VCaP (cell line): ENCODE measurements around the gene ACBD6.
A peak's percentile ranks its signal among the peaks of the same experiment; 100 is the strongest.

Experiments
- H3K27ac ChIP-seq: fragments of 450-650 bp; 2 replicates; pipeline ENCODE4 v1.5.1; 2017
- CTCF ChIP-seq: fragments of 450-650 bp; conservative IDR thresholded peaks from 2 replicates; pipeline ENCODE4 v1.5.1; 2017; ENCODE audit warnings: mild to moderate bottlenecking, moderate library complexity

The ACBD6 gene

GRCh38 chr1:180510882-180511281 lies 8.5 kb upstream of the ACBD6 start:
- TF ChIP-seq CTCF = no peak

GRCh38 chr1:180508725-180509097 lies 6.3 kb upstream of the ACBD6 start:
- no peak overlapping the region for H3K27ac ChIP-seq
- TF ChIP-seq CTCF = no peak

More at GRCh38 chr1:180510882-180511281, 8.5 kb upstream of the ACBD6 start:
- no peak overlapping the region for H3K27ac ChIP-seq

- no peak overlapping the region for H3K27ac ChIP-seq
- TF ChIP-seq CTCF = no peak
These were observed 5.7 kb upstream of the ACBD6 start for GRCh38 chr1:180507795-180508724.

GRCh38 chr1:180505732-180506335 lies 3.5 kb upstream of the ACBD6 start:
- no peak overlapping the region for H3K27ac ChIP-seq
- no peak for TF ChIP-seq CTCF

- TF ChIP-seq CTCF = no peak
- H3K27ac ChIP-seq = no peak overlapping the region
These were observed 1.8 kb upstream of the ACBD6 start for GRCh38 chr1:180504186-180504585.

GRCh38 chr1:180503280-180503862 lies 994 bp upstream of the ACBD6 start:
- no peak for TF ChIP-seq CTCF
- peak overlapping the region; percentile 96 for H3K27ac ChIP-seq

- H3K27ac ChIP-seq = peak overlapping the region; percentile 96
- peak; percentile 18; the same call in 1 of the 2 replicates for TF ChIP-seq CTCF
These were observed 464 bp downstream of the ACBD6 start for GRCh38 chr1:180501865-180502360.
